ENCODE data around the gene FAM83F.

Gene FAM83F

DNA sequence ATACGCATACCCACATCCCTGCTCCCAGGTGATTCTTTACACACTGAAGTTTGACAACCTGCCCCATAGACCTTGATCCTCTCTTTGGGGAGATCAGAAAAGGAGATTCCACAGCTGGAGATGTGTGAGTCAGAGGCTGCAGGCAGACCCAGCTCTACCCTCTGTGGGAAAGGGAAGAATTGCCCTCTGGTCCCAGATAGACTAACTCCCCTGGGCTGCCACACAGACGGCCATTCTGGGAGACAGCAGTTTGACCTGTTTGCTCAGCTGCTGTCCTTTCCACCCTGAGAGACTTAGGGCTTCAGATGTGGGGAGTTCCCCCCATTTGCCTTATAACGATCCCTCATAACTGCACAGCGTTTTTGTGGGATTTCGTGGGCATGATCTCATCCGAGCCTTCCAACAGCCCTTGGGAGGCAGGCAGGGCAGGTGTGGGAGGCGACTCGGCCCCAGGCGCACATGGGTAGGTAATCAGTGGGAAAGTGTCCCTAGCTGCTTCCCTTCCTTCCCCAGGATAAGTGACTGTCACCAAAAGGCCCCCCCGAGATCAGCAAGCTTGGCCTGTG lies 14.1 kb downstream of the FAM83F start:
- DNase-seq (ENCODE audit: low read depth) = no peak
- peaks cover 70% of the 10 kb centered on the region for H3K27me3 ChIP-seq (replicated peaks; ENCODE audit: control insufficient read depth, insufficient read depth, low read length)
- H3K4me1 ChIP-seq (ENCODE audit: control insufficient read depth, insufficient read depth, low read length) = no peaks in the 10 kb centered on the region
- H3K4me3 ChIP-seq (ENCODE audit: low read length) = no peak overlapping the region
- no peaks in the 10 kb centered on the region for H3K9me3 ChIP-seq (ENCODE audit: control insufficient read depth, low read length)
- H3K36me3 ChIP-seq (ENCODE audit: control insufficient read depth, insufficient read depth, low read length, severe bottlenecking) = no peaks in the 10 kb centered on the region
- H3K9ac ChIP-seq (ENCODE audit: low read length) = no peak overlapping the region

DNA sequence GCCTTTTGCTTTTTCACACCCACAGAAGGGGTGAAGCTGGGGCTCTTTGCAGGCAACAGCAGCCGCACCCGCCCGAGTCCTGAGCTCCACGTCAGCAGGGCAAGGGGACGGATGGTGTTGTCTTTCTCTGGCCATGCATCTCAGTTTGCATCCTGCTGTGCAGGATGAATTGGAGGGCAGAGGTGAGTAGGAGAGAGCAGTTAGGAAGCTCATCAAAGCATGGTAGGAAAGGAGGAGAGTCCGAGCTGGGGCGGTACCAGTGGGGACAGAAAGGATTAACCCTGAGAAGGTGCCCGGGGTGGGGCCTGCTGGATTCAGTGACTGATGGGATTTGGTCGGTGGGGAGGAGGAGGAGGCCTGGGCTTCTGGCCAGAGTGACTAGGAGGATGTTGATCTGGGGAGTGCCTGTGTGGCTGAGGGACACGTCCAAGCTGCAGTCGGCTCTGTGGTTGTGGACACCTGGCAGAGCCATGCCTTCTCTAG lies 14.6 kb downstream of the FAM83F start:
- H3K36me3 ChIP-seq (ENCODE audit: control insufficient read depth, insufficient read depth, low read length, severe bottlenecking) = no peaks in the 10 kb centered on the region
- no peak overlapping the region for H3K4me3 ChIP-seq (ENCODE audit: low read length)
- no peak overlapping the region for H3K9ac ChIP-seq (ENCODE audit: low read length)
- no peak for DNase-seq (ENCODE audit: low read depth)
- no peaks in the 10 kb centered on the region for H3K4me1 ChIP-seq (ENCODE audit: control insufficient read depth, insufficient read depth, low read length)
- H3K27me3 ChIP-seq (replicated peaks; ENCODE audit: control insufficient read depth, insufficient read depth, low read length) = peaks cover 70% of the 10 kb centered on the region
- no peaks in the 10 kb centered on the region for H3K9me3 ChIP-seq (ENCODE audit: control insufficient read depth, low read length)

GRCh38 chr22:40009951-40010671 lies 15.4 kb downstream of the FAM83F start:
- no peak overlapping the region for H3K4me3 ChIP-seq (ENCODE audit: low read length)
- no peaks in the 10 kb centered on the region for H3K4me1 ChIP-seq (ENCODE audit: control insufficient read depth, insufficient read depth, low read length)
- no peak for DNase-seq (ENCODE audit: low read depth)
- no peaks in the 10 kb centered on the region for H3K9me3 ChIP-seq (ENCODE audit: control insufficient read depth, low read length)
- H3K36me3 ChIP-seq (ENCODE audit: control insufficient read depth, insufficient read depth, low read length, severe bottlenecking) = no peaks in the 10 kb centered on the region
- peaks cover 70% of the 10 kb centered on the region for H3K27me3 ChIP-seq (replicated peaks; ENCODE audit: control insufficient read depth, insufficient read depth, low read length)
- H3K9ac ChIP-seq (ENCODE audit: low read length) = no peak overlapping the region

DNA sequence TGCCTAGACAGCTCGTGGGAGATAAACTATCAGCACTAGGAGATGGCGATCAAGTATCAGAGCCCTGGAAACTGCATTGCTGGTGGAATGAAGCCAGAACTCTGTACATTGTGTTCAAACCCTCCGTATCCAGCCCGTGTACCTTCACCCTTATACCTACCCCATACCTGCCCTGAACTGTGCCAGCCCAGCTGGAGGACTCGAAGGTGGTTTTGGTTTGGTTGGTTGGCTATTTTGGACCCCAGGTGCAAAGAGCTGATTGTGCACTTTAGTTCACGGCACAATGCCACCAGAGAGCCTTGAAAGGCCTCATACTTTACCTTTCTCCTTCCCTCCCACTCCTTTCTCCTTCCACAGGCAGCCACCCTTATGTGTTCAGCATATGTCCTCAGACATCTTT lies 16.0 kb downstream of the FAM83F start:
- H3K4me3 ChIP-seq (ENCODE audit: low read length) = no peak overlapping the region
- no peak overlapping the region for H3K9ac ChIP-seq (ENCODE audit: low read length)
- DNase-seq (ENCODE audit: low read depth) = no peak
- H3K4me1 ChIP-seq (ENCODE audit: control insufficient read depth, insufficient read depth, low read length) = no peaks in the 10 kb centered on the region
- H3K27me3 ChIP-seq (replicated peaks; ENCODE audit: control insufficient read depth, insufficient read depth, low read length) = peaks cover 75% of the 10 kb centered on the region
- no peaks in the 10 kb centered on the region for H3K9me3 ChIP-seq (ENCODE audit: control insufficient read depth, low read length)
- H3K36me3 ChIP-seq (ENCODE audit: control insufficient read depth, insufficient read depth, low read length, severe bottlenecking) = no peaks in the 10 kb centered on the region

GRCh38 chr22:40014667-40015248 lies 20.0 kb downstream of the FAM83F start:
- no peaks in the 10 kb centered on the region for H3K4me1 ChIP-seq (ENCODE audit: control insufficient read depth, insufficient read depth, low read length)
- H3K36me3 ChIP-seq (ENCODE audit: control insufficient read depth, insufficient read depth, low read length, severe bottlenecking) = no peaks in the 10 kb centered on the region
- H3K4me3 ChIP-seq (ENCODE audit: low read length) = no peak overlapping the region
- no peaks in the 10 kb centered on the region for H3K9me3 ChIP-seq (ENCODE audit: control insufficient read depth, low read length)
- DNase-seq (ENCODE audit: low read depth) = no peak
- H3K27me3 ChIP-seq (replicated peaks; ENCODE audit: control insufficient read depth, insufficient read depth, low read length) = peaks cover 60% of the 10 kb centered on the region
- H3K9ac ChIP-seq (ENCODE audit: low read length) = no peak overlapping the region

GRCh38 chr22:40015358-40015976 lies 20.7 kb downstream of the FAM83F start:
- peaks cover 56% of the 10 kb centered on the region for H3K27me3 ChIP-seq (replicated peaks; ENCODE audit: control insufficient read depth, insufficient read depth, low read length)
- no peaks in the 10 kb centered on the region for H3K36me3 ChIP-seq (ENCODE audit: control insufficient read depth, insufficient read depth, low read length, severe bottlenecking)
- H3K4me3 ChIP-seq (ENCODE audit: low read length) = no peak overlapping the region
- no peaks in the 10 kb centered on the region for H3K4me1 ChIP-seq (ENCODE audit: control insufficient read depth, insufficient read depth, low read length)
- no peak overlapping the region for H3K9ac ChIP-seq (ENCODE audit: low read length)
- no peak for DNase-seq (ENCODE audit: low read depth)
- no peaks in the 10 kb centered on the region for H3K9me3 ChIP-seq (ENCODE audit: control insufficient read depth, low read length)

DNA sequence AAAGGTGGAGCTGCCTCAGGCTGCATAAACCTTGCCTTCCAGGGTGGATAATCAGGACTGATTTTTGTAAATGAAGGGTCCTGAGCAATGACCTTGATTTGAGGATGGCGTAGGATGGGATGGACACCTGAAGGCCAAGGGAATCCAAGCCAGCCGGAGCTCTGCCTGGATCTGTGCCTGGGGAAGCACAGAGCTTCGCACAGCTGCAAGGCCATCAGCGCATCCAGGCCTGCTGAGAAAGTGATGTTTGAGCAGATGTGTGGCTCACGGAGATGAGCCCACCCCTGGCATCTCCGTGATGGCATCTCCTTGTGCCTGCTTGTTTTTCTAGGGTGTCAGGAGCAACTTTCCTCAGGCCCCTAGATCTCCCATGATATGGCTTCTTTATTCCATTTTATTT lies 23.3 kb downstream of the FAM83F start:
- Histone ChIP-seq H3K4me1 (ENCODE audit: control insufficient read depth, insufficient read depth, low read length) (peaks cover 5% of the 10 kb centered on the region), H3K9ac (ENCODE audit: low read length) (no peak overlapping the region), H3K4me3 (ENCODE audit: low read length) (no peak overlapping the region), H3K9me3 (ENCODE audit: control insufficient read depth, low read length) (no peaks in the 10 kb centered on the region), H3K36me3 (ENCODE audit: control insufficient read depth, insufficient read depth, low read length, severe bottlenecking) (no peaks in the 10 kb centered on the region), H3K27me3 (replicated peaks; ENCODE audit: control insufficient read depth, insufficient read depth, low read length) (peaks cover 58% of the 10 kb centered on the region)
- DNase-seq (ENCODE audit: low read depth) = no peak

DNA sequence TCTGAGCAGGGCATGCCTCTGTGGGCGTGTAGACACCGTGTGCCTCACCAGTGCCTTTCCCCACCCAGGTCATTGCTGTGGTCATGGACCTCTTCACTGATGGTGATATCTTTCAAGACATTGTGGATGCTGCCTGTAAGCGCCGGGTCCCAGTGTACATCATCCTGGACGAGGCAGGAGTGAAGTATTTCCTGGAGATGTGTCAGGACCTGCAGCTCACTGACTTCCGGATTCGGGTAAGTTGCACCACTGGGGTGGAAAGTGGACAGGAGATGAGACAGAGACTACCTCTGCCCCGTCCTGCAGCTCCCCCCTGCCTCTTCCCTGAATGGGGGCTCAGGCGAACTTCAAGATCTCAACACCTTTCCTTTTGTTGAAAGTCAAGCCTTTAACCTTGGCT lies 24.3 kb downstream of the FAM83F start:
- Histone ChIP-seq H3K9ac (ENCODE audit: low read length) (no peak overlapping the region), H3K36me3 (ENCODE audit: control insufficient read depth, insufficient read depth, low read length, severe bottlenecking) (no peaks in the 10 kb centered on the region), H3K4me3 (ENCODE audit: low read length) (no peak overlapping the region), H3K27me3 (replicated peaks; ENCODE audit: control insufficient read depth, insufficient read depth, low read length) (peaks cover 59% of the 10 kb centered on the region), H3K9me3 (ENCODE audit: control insufficient read depth, low read length) (no peaks in the 10 kb centered on the region), H3K4me1 (ENCODE audit: control insufficient read depth, insufficient read depth, low read length) (peaks cover 7% of the 10 kb centered on the region)
- no peak for DNase-seq (ENCODE audit: low read depth)

DNA sequence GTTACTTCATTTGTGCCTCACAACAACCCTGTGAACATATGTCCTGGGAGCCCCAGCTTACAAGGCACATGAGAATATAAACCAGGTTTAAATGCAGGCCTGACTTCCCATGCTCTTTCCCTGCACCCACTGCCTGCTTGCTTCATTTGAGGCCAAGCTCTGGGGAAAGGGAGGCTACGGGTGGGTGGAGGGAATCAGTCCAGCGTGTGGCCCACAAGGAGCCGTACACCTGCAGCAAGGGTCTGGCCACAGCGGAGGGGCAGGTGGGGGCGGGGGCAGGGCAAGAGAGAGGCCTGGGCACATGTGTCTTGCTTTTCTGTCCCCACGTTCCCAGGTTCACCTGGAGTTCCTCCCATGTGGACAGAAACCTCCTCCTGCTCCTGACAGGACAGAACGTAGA lies 26.2 kb downstream of the FAM83F start:
- Histone ChIP-seq H3K9me3 (ENCODE audit: control insufficient read depth, low read length) (no peaks in the 10 kb centered on the region), H3K36me3 (ENCODE audit: control insufficient read depth, insufficient read depth, low read length, severe bottlenecking) (no peaks in the 10 kb centered on the region), H3K27me3 (replicated peaks; ENCODE audit: control insufficient read depth, insufficient read depth, low read length) (peaks cover 51% of the 10 kb centered on the region), H3K4me1 (ENCODE audit: control insufficient read depth, insufficient read depth, low read length) (peaks cover 7% of the 10 kb centered on the region), H3K4me3 (ENCODE audit: low read length) (no peak overlapping the region), H3K9ac (ENCODE audit: low read length) (no peak overlapping the region)
- DNase-seq (ENCODE audit: low read depth) = no peak

DNA sequence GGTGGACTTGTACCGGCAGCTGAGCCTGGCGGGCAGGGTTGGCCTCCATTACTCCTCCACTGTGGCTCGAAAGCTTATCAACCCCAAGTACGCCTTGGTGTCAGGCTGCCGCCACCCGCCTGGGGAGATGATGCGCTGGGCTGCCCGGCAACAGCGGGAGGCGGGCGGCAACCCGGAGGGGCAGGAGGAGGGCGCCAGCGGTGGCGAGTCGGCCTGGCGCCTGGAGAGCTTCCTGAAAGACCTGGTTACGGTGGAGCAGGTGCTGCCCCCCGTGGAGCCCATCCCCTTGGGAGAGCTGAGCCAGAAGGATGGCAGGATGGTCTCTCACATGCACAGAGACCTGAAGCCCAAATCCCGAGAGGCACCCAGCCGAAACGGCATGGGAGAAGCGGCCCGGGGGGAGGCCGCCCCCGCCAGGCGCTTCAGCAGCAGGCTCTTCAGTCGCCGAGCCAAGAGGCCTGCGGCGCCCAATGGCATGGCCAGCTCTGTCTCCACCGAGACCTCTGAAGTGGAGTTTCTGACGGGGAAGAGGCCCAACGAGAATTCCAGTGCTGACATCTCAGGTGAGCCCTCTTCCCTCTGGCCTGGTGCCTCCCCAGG lies 26.7 kb downstream of the FAM83F start:
- Histone ChIP-seq H3K4me3 (ENCODE audit: low read length) (no peak overlapping the region), H3K36me3 (ENCODE audit: control insufficient read depth, insufficient read depth, low read length, severe bottlenecking) (no peaks in the 10 kb centered on the region), H3K9me3 (ENCODE audit: control insufficient read depth, low read length) (no peaks in the 10 kb centered on the region), H3K27me3 (replicated peaks; ENCODE audit: control insufficient read depth, insufficient read depth, low read length) (peaks cover 48% of the 10 kb centered on the region), H3K4me1 (ENCODE audit: control insufficient read depth, insufficient read depth, low read length) (peaks cover 7% of the 10 kb centered on the region), H3K9ac (ENCODE audit: low read length) (no peak overlapping the region)
- DNase-seq (ENCODE audit: low read depth) = no peak

Data from adipocyte (in vitro differentiated cells).